ENCODE results near the gene ZNF837.

Gene ZNF837

DNA sequence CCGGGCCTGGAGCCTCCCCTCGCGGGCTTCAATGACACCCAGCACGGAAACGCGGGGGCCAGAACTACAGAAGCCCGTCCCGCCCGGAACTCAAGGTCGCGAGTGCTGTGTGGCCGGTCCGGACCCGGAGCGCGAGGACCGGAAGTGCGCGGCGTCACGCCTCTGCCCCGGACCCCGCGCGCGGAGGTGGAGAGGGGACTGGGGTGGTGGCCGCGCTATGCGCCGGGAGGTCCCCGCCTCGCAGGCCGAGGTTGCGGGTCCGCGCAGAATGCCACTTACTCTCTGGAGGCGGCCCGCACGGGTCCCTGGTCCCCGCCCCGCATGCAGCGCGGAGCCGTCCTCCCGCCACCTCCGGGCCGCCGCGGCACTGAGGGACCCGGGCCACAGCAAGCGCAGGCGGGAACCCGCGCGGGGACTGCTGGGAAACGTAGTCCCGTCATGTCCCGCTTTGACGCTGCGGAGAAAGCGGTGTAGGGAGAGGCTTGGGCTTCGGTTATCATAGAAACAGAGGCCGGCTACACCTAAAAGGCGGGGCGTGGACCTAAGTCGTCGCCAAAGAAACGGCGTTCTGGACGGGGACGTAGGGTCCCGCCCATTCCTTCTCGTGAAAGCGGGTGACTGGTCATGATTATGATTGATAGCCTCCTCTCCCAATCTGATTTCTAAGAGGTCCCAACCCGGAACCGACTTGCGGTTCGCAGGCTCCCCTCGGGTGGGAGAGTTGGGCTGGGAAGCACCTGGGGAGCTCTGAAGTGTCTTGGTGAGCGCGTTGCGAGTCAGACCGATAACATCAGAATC lies at the start of gene ZNF837:
ZNF837 (minus strand) TSS at position 369 of the 798 bp plus-strand sequence. CDS start 11,698 bp downstream, outside the sequence.
- DNase-seq (ENCODE audit: extremely low spot score), result peak; percentile 93
- POLR2A ChIA-PET, result interaction anchor here (0.9 to 1.8 kb wide), 6 partner anchors 16 to 195 kb away, joined by 3 to 29 read pairs (median 4); partner anchors contain the start of gene ZNF497
- TF ChIP-seq CTBP1 (IDR thresholded peaks at IDR 0.05; ENCODE audit: borderline replicate concordance), result peak; percentile 89
- no peak for TF ChIP-seq TARDBP (IDR thresholded peaks at IDR 0.05)
- no peak for TF ChIP-seq ARNT (IDR thresholded peaks at IDR 0.05)
- TF ChIP-seq SP1 (IDR thresholded peaks at IDR 0.05), result no peak
- no peak for TF ChIP-seq NFRKB (IDR thresholded peaks at IDR 0.05)
- TF ChIP-seq L3MBTL2 (conservative IDR thresholded peaks at IDR 0.05), result peak; percentile 88
- peak; percentile 99 for TF ChIP-seq PKNOX1 (IDR thresholded peaks at IDR 0.05)
- peak; percentile 93 for TF ChIP-seq ELF4 (IDR thresholded peaks at IDR 0.05)
- CTCF ChIA-PET, result no interaction called here

DNA sequence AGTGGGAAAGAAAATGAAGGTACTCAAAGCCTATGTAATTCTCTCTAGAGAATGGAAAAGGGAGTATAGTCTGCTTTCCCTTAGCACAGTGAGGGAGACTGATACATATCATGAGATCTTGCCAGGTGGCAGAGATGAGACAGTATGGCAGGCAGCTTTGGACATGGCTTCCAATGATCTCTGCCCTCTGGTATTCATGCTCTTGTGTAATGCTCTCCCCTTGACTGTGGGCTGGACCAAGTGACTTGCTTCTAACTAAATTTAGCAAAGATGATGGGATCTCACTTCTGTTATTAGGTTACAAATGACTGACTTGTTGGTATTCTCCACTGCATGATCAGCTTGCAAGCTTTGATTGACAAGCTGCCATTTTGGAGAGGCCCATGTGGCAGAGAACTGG lies 48.9 kb upstream of the ZNF837 start:
- CTCF ChIA-PET, result no interaction called here
- POLR2A ChIA-PET, result interaction anchor here (0.6 kb wide), 1 partner anchor 13 kb away, joined by 3 read pairs; no protein-coding TSS in a partner anchor

DNA sequence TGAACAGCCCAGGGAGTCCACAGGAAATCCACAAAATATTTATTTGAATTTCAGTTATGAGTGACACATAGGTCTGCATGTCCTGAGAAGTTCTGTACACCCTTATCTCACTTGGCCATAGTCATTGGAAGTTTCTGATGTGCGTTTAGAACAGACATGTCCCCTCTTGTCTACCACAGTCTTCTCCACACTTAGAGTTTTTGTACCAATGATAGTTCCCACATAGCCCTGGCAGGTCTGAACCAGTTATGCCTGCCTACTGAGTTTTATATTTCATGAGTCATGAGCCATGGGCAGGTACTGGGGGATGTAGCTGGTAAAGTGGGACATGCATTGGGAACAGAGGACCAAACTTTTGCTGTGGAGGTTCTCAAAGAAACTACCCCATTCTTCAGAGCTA lies 47.8 kb upstream of the ZNF837 start:
- ChIA-PET CTCF (no interaction called here), POLR2A (no interaction called here)
- TF ChIP-seq FOXA1 (IDR thresholded peaks at IDR 0.05) (no peak), PKNOX1 (IDR thresholded peaks at IDR 0.05) (no peak)
- no peak for DNase-seq (ENCODE audit: extremely low spot score)

More for the DNA sequence above, 48.9 kb upstream of the ZNF837 start:
- DNase-seq (ENCODE audit: extremely low spot score), result no peak
- TF ChIP-seq FOXK2 (IDR thresholded peaks at IDR 0.05) (no peak), TARDBP (IDR thresholded peaks at IDR 0.05) (no peak), SUZ12 (IDR thresholded peaks at IDR 0.05) (no peak), HDGF (IDR thresholded peaks at IDR 0.05; ENCODE audit: borderline replicate concordance) (no peak), PKNOX1 (IDR thresholded peaks at IDR 0.05) (peak; percentile 19; the same call in 1 of the 2 replicates), NFRKB (IDR thresholded peaks at IDR 0.05) (no peak), FOXA1 (IDR thresholded peaks at IDR 0.05) (no peak), SP1 (IDR thresholded peaks at IDR 0.05) (no peak), LEF1 (IDR thresholded peaks at IDR 0.05; ENCODE audit: borderline replicate concordance) (no peak)

GRCh38 chr19:58417071-58417470 lies 36.2 kb upstream of the ZNF837 start:
- POLR2A ChIA-PET, result interaction anchor here (1.5 kb wide), 1 partner anchor 9 kb away, joined by 6 read pairs; the partner anchor contains the start of gene ZNF584
- TF ChIP-seq HDGF (IDR thresholded peaks at IDR 0.05; ENCODE audit: borderline replicate concordance) (no peak), PKNOX1 (IDR thresholded peaks at IDR 0.05) (no peak), CTBP1 (IDR thresholded peaks at IDR 0.05; ENCODE audit: borderline replicate concordance) (no peak), SP1 (IDR thresholded peaks at IDR 0.05) (no peak), ARNT (IDR thresholded peaks at IDR 0.05) (no peak), TARDBP (IDR thresholded peaks at IDR 0.05) (no peak), FOXK2 (IDR thresholded peaks at IDR 0.05) (no peak), LEF1 (IDR thresholded peaks at IDR 0.05; ENCODE audit: borderline replicate concordance) (no peak), NFRKB (IDR thresholded peaks at IDR 0.05) (no peak), FOXA1 (IDR thresholded peaks at IDR 0.05) (no peak), BHLHE40 (IDR thresholded peaks at IDR 0.05; ENCODE audit: borderline replicate concordance) (no peak)
- CTCF ChIA-PET, result no interaction called here
- no peak for DNase-seq (ENCODE audit: extremely low spot score)

- DNase-seq (ENCODE audit: extremely low spot score), result no peak
- ChIA-PET CTCF (no interaction called here), POLR2A (no interaction called here)
- no peak for TF ChIP-seq SP1 (IDR thresholded peaks at IDR 0.05)
- no peak for TF ChIP-seq ELF4 (IDR thresholded peaks at IDR 0.05)
- no peak for TF ChIP-seq TARDBP (IDR thresholded peaks at IDR 0.05)
- TF ChIP-seq HDGF (IDR thresholded peaks at IDR 0.05; ENCODE audit: borderline replicate concordance), result no peak
- no peak for TF ChIP-seq LEF1 (IDR thresholded peaks at IDR 0.05; ENCODE audit: borderline replicate concordance)
- no peak for TF ChIP-seq PKNOX1 (IDR thresholded peaks at IDR 0.05)
- no peak for TF ChIP-seq ZNF384 (IDR thresholded peaks at IDR 0.05)
- TF ChIP-seq FOXA1 (IDR thresholded peaks at IDR 0.05), result no peak
- TF ChIP-seq ARNT (IDR thresholded peaks at IDR 0.05), result no peak
- TF ChIP-seq BHLHE40 (IDR thresholded peaks at IDR 0.05; ENCODE audit: borderline replicate concordance), result no peak
- TF ChIP-seq FOXK2 (IDR thresholded peaks at IDR 0.05), result no peak
- TF ChIP-seq SUZ12 (IDR thresholded peaks at IDR 0.05), result no peak
- TF ChIP-seq L3MBTL2 (conservative IDR thresholded peaks at IDR 0.05), result no peak
- no peak for TF ChIP-seq FOXM1 (IDR thresholded peaks at IDR 0.05; ENCODE audit: borderline replicate concordance)
- no peak for TF ChIP-seq NFRKB (IDR thresholded peaks at IDR 0.05)
These were observed 35.8 kb upstream of the ZNF837 start for GRCh38 chr19:58416604-58417003.

All from HEK293T (cell line).